Neural cell (in vitro differentiated cells): ENCODE data around the gene LZTS2. TPM values are rescaled to one million over a fixed set of nuclear protein-coding genes. Genes with fewer than 3 reads are reported as not detected.
A peak's percentile ranks its signal among the peaks of the same experiment; 100 is the strongest.

ENCODE experiments used
- H2AFZ ChIP-seq: fragments of 200-600, 300-800 bp; sonication (generic), shearing (Covaris generic); 2 replicates; pipeline ENCODE4 v1.6.0; 2014; ENCODE audit warnings: low read depth, mild to moderate bottlenecking, antibody characterized with exemption, low read length, moderate library complexity
- H3F3A ChIP-seq: fragments of 200-600 bp; shearing (Covaris generic); 2 replicates; pipeline ENCODE4 v1.6.1; 2016; ENCODE audit warnings: mild to moderate bottlenecking, moderate library complexity, mixed read lengths, antibody characterized with exemption, low read length; ENCODE audit not compliant: insufficient read depth, poor library complexity, severe bottlenecking
- H3K27ac ChIP-seq: fragments of 200-600, 300-800 bp; sonication (generic), shearing (Covaris generic); 2 replicates; pipeline ENCODE4 v1.5.1; 2014; ENCODE audit warnings: mild to moderate bottlenecking, low read length, moderate library complexity
- H3K27me3 ChIP-seq: fragments of 300-800, 200-600 bp; sonication (generic), shearing (Covaris generic); 2 replicates; pipeline ENCODE4 v1.6.0; 2014; ENCODE audit warnings: mild to moderate bottlenecking, low read depth, low read length, moderate library complexity; ENCODE audit not compliant: insufficient read depth
- H3K36me3 ChIP-seq: fragments of 300-800, 200-600 bp; sonication (generic), shearing (Covaris generic); 2 replicates; pipeline ENCODE4 v1.5.1; 2014; ENCODE audit warnings: mild to moderate bottlenecking, antibody characterized with exemption, low read length, moderate library complexity; ENCODE audit not compliant: insufficient read depth
- H3K4me2 ChIP-seq: fragments of 300-800, 200-600 bp; sonication (generic), shearing (Covaris generic); 2 replicates; pipeline ENCODE4 v1.6.0; 2014; ENCODE audit warnings: mild to moderate bottlenecking, low read length
- H3K4me3 ChIP-seq: fragments of 300-800, 200-600 bp; sonication (generic), shearing (Covaris generic); 2 replicates; pipeline ENCODE4 v1.5.1; 2014; ENCODE audit warnings: mild to moderate bottlenecking, low read length, moderate library complexity
- H3K79me2 ChIP-seq: fragments of 200-600 bp; shearing (Covaris generic); replicated peaks from 2 replicates; pipeline ENCODE4 v1.6.0; 2014; ENCODE audit warnings: mild to moderate bottlenecking, low read length, moderate library complexity; ENCODE audit not compliant: insufficient read depth
- H3K9ac ChIP-seq: fragments of 300-800, 200-600 bp; sonication (generic), shearing (Covaris generic); 2 replicates; pipeline ENCODE4 v1.6.1; 2016; ENCODE audit warnings: mild to moderate bottlenecking, low read length, mixed read lengths
- H3K9me2 ChIP-seq: fragments of 200-600 bp; shearing (Covaris generic); 2 replicates; pipeline ENCODE4 v1.6.1; 2016; ENCODE audit warnings: mild to moderate bottlenecking, low read length, mixed read lengths; ENCODE audit not compliant: insufficient read depth
- H3K9me3 ChIP-seq: fragments of 200-600, 300-800 bp; sonication (generic), shearing (Covaris generic); 2 replicates; pipeline ENCODE4 v1.6.1; 2016; ENCODE audit warnings: mild to moderate bottlenecking, mixed run types, low read length, moderate library complexity, mixed read lengths
- H4K20me1 ChIP-seq: fragments of 200-600 bp; shearing (Covaris generic); 2 replicates; pipeline ENCODE4 v1.6.1; 2016; ENCODE audit warnings: mild to moderate bottlenecking, mixed run types; ENCODE audit not compliant: insufficient read depth
- EP300 ChIP-seq: fragments of 450-650 bp; conservative IDR thresholded peaks from 2 replicates; pipeline ENCODE4 v1.6.1; 2014; ENCODE audit warnings: antibody characterized with exemption, mild to moderate bottlenecking, moderate library complexity; ENCODE audit not compliant: poor library complexity, severe bottlenecking
- EZH2 ChIP-seq: fragments of 200-600, 300-800 bp; shearing (Covaris generic), sonication (generic); IDR thresholded peaks from 2 replicates; pipeline ENCODE4 v1.6.1; 2014; ENCODE audit warnings: antibody characterized with exemption, low read length, borderline replicate concordance, mild to moderate bottlenecking; ENCODE audit not compliant: insufficient read depth, poor library complexity, severe bottlenecking
- MXI1 ChIP-seq: fragments of 450-650 bp; conservative IDR thresholded peaks from 2 replicates; pipeline ENCODE4 v1.6.1; 2014; ENCODE audit warnings: antibody characterized with exemption, mild to moderate bottlenecking; ENCODE audit not compliant: poor library complexity, severe bottlenecking
- POLR2AphosphoS5 ChIP-seq: IDR thresholded peaks from 2 replicates; pipeline ENCODE4 v1.6.1; 2012
- RAD21 ChIP-seq: fragments of 450-650 bp; conservative IDR thresholded peaks from 2 replicates; pipeline ENCODE4 v1.6.1; 2014; ENCODE audit warnings: antibody characterized with exemption, mild to moderate bottlenecking, moderate library complexity
- REST ChIP-seq: IDR thresholded peaks from 2 replicates; pipeline ENCODE4 v1.6.1; 2012; ENCODE audit warnings: borderline replicate concordance
- SMC3 ChIP-seq: fragments of 450-650 bp; conservative IDR thresholded peaks from 2 replicates; pipeline ENCODE4 v1.6.1; 2014; ENCODE audit warnings: antibody characterized with exemption, mild to moderate bottlenecking, moderate library complexity; ENCODE audit not compliant: poor library complexity
- TAF1 ChIP-seq: IDR thresholded peaks from 2 replicates; pipeline ENCODE4 v1.6.1; 2012; ENCODE audit warnings: low read depth
- polyA plus RNA-seq: library from polyadenylated mRNA; depleted of rRNA; stranded (reverse); fragments of >200 nt; gene quantifications from 2 replicates; pipeline ENCODE4 v1.2.3, GENCODE V29; 2014
- TF ChIP-seq, protein P1 (sequence below): fragments of 450-650 bp; IDR thresholded peaks from 2 replicates; pipeline ENCODE4 v1.5.1; 2014; ENCODE audit warnings: antibody characterized with exemption, mild to moderate bottlenecking, moderate library complexity; ENCODE audit not compliant: poor library complexity, severe bottlenecking

The LZTS2 gene
- polyA plus RNA-seq, 1 donor from 2014 or later: 40.1 TPM

GRCh38 chr10:100988166-100988565, 11.4 kb upstream of the LZTS2 start:
- peak overlapping the region; percentile 87 for H3K4me3 ChIP-seq
- TF ChIP-seq EZH2 (no peak), TAF1 (no peak), MXI1 (no peak), EP300 (no peak), POLR2AphosphoS5 (no peak), RAD21 (no peak), REST (no peak), SMC3 (no peak)
- TF ChIP-seq, protein P1, sequence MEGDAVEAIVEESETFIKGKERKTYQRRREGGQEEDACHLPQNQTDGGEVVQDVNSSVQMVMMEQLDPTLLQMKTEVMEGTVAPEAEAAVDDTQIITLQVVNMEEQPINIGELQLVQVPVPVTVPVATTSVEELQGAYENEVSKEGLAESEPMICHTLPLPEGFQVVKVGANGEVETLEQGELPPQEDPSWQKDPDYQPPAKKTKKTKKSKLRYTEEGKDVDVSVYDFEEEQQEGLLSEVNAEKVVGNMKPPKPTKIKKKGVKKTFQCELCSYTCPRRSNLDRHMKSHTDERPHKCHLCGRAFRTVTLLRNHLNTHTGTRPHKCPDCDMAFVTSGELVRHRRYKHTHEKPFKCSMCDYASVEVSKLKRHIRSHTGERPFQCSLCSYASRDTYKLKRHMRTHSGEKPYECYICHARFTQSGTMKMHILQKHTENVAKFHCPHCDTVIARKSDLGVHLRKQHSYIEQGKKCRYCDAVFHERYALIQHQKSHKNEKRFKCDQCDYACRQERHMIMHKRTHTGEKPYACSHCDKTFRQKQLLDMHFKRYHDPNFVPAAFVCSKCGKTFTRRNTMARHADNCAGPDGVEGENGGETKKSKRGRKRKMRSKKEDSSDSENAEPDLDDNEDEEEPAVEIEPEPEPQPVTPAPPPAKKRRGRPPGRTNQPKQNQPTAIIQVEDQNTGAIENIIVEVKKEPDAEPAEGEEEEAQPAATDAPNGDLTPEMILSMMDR: no peak
- H3K9me2 ChIP-seq: no peaks in the 10 kb centered on the region
- no peaks in the 10 kb centered on the region for H4K20me1 ChIP-seq
- peak overlapping the region; percentile 93 for H3K9ac ChIP-seq
- no peaks in the 10 kb centered on the region for H3K36me3 ChIP-seq
- H3K4me2 ChIP-seq: peak overlapping the region; percentile 75
- no peaks in the 10 kb centered on the region for H3K9me3 ChIP-seq
- H2AFZ ChIP-seq: no peak overlapping the region
- peaks cover 12% of the 10 kb centered on the region for H3K79me2 ChIP-seq
- no peaks in the 10 kb centered on the region for H3K27me3 ChIP-seq
- H3F3A ChIP-seq: no peaks in the 10 kb centered on the region
- H3K27ac ChIP-seq: no peak overlapping the region

GRCh38 chr10:100989088-100989487, 10.5 kb upstream of the LZTS2 start:
- H3K79me2 ChIP-seq: peaks cover 12% of the 10 kb centered on the region
- no peaks in the 10 kb centered on the region for H3K9me2 ChIP-seq
- no peak overlapping the region for H3K9ac ChIP-seq
- no peaks in the 10 kb centered on the region for H3K36me3 ChIP-seq
- no peaks in the 10 kb centered on the region for H4K20me1 ChIP-seq
- H3K4me3 ChIP-seq: no peak overlapping the region
- no peak overlapping the region for H3K27ac ChIP-seq
- H3F3A ChIP-seq: no peaks in the 10 kb centered on the region
- H3K27me3 ChIP-seq: no peaks in the 10 kb centered on the region
- TF ChIP-seq REST (no peak), TAF1 (no peak), SMC3 (no peak), EP300 (no peak), MXI1 (no peak), RAD21 (no peak), POLR2AphosphoS5 (no peak), EZH2 (no peak)
- TF ChIP-seq, protein P1: no peak
- no peak overlapping the region for H3K4me2 ChIP-seq
- no peaks in the 10 kb centered on the region for H3K9me3 ChIP-seq
- H2AFZ ChIP-seq: no peak overlapping the region
